Activated CD4-positive, alpha-beta T cell treated with anti-CD3 and anti-CD28 coated beads, Interleukin-2, amount 50 U/mL, for 24 hours (primary cell): ENCODE results near the gene SPP1.
"Not testable (repeated sequence)": the region's sequence is repeated elsewhere in the genome, so short reads cannot be mapped to it uniquely, and the experiment has no call there.

Experiments used
- DNase-seq, 2 donors: peaks; one replicate each; pipeline ENCODE4 v3.0.0-alpha.2; 2020; ENCODE audit warnings: low read depth in 1 of 2, low spot score in 1 of 2

The SPP1 gene

GRCh38 chr4:87985097-87985886, 9.8 kb downstream of the SPP1 start:
- DNase-seq = no peak

GRCh38 chr4:87985887-87986200, 10.3 kb downstream of the SPP1 start:
- DNase-seq = no peak

GRCh38 chr4:87986508-87986907, 11.0 kb downstream of the SPP1 start:
- no peak for DNase-seq

GRCh38 chr4:87989765-87990164, 14.3 kb downstream of the SPP1 start:
- no peak for DNase-seq

- DNase-seq = no peak
These were observed 19.9 kb downstream of the SPP1 start for GRCh38 chr4:87995435-87995834.

GRCh38 chr4:87999191-87999691, 23.7 kb downstream of the SPP1 start:
- DNase-seq = not testable (repeated sequence)

GRCh38 chr4:88001871-88002270, 26.4 kb downstream of the SPP1 start:
- no peak for DNase-seq

- no peak for DNase-seq
These were observed 27.3 kb downstream of the SPP1 start for GRCh38 chr4:88002786-88003185.

GRCh38 chr4:88003261-88003660, 27.7 kb downstream of the SPP1 start:
- no peak for DNase-seq

- no peak for DNase-seq
These were observed 29.6 kb downstream of the SPP1 start for GRCh38 chr4:88005076-88005475.

- no peak for DNase-seq
These were observed 30.4 kb downstream of the SPP1 start for GRCh38 chr4:88005946-88006345.

GRCh38 chr4:88006956-88007303, 31.4 kb downstream of the SPP1 start:
- no peak for DNase-seq

GRCh38 chr4:88007304-88008121, 32.0 kb downstream of the SPP1 start, which contains the start of gene PKD2:
TSS of gene PKD2 (plus strand) at chr4:88007635. CDS start at chr4:88007734, 99 bp downstream.
- DNase-seq = peak; percentile 37 to 72

GRCh38 chr4:88008122-88008742, 32.7 kb downstream of the SPP1 start:
- no peak for DNase-seq

- no peak for DNase-seq
These were observed 33.2 kb downstream of the SPP1 start for GRCh38 chr4:88008743-88009171.

GRCh38 chr4:88009871-88010270, 34.4 kb downstream of the SPP1 start:
- DNase-seq = no peak

- no peak for DNase-seq
These were observed 35.5 kb downstream of the SPP1 start for GRCh38 chr4:88010966-88011365.

- DNase-seq = no peak
These were observed 37.1 kb downstream of the SPP1 start for GRCh38 chr4:88012647-88013046.

- DNase-seq = no peak
These were observed 38.9 kb downstream of the SPP1 start for GRCh38 chr4:88014386-88014905.

GRCh38 chr4:88015659-88016295, 40.3 kb downstream of the SPP1 start:
- no peak for DNase-seq
